Measurements from ENCODE around the gene NTNG2.

DNA sequence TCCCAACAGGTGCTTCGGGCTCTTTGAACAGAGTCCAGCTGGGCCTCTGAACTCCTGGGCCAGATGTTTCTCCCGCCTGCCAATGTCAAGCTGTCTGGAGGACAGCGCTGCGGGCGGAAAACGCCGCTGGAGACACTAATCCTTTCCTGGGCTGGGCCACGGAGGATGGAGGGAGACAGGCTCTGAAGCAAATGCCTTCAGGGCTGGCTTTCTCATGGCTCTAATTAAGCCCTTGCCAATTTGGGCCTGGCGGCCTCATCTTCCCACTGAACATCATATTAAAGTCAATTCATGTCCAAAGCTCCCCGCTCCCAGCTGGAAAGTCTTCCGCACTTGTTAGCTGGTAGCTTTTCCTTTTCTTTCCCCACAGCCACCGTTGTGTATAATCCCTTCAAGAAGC lies 72.7 kb downstream of the NTNG2 start:
- TF ChIP-seq POLR2A (IDR thresholded peaks at IDR 0.05; ENCODE audit: low read depth): no peak
- TF ChIP-seq, protein P1, sequence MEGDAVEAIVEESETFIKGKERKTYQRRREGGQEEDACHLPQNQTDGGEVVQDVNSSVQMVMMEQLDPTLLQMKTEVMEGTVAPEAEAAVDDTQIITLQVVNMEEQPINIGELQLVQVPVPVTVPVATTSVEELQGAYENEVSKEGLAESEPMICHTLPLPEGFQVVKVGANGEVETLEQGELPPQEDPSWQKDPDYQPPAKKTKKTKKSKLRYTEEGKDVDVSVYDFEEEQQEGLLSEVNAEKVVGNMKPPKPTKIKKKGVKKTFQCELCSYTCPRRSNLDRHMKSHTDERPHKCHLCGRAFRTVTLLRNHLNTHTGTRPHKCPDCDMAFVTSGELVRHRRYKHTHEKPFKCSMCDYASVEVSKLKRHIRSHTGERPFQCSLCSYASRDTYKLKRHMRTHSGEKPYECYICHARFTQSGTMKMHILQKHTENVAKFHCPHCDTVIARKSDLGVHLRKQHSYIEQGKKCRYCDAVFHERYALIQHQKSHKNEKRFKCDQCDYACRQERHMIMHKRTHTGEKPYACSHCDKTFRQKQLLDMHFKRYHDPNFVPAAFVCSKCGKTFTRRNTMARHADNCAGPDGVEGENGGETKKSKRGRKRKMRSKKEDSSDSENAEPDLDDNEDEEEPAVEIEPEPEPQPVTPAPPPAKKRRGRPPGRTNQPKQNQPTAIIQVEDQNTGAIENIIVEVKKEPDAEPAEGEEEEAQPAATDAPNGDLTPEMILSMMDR (IDR thresholded peaks at IDR 0.05): no peak
